K562 (cell line): ENCODE results near the gene KIAA2012. TPM values are rescaled to one million over a fixed set of nuclear protein-coding genes. Genes with fewer than 3 reads are reported as not detected.

ENCODE experiments used
- ATAC-seq: fragments of 200-7000 bp; cut with Tn5 transposase; 3 replicates; pipeline ENCODE4 v1.9.1; 2020; ENCODE audit warnings: moderate library complexity
- BruUV-seq: library from RNA; stranded (reverse); fragments of 400-500 nt; replicated peaks from 2 replicates; lab custom pipeline; 2021; lab: Mats Ljungman, UMichigan
- CTCF ChIA-PET: fragments of 300-600 bp; formaldehyde crosslinking; extraction: SDS; loops from one replicate; lab custom pipeline; 2021; ENCODE audit warnings: low intra/inter-chr PET ratio; lab: Yijun Ruan, JAX
- POLR2A ChIA-PET: fragments of 300-600, 350-650 bp; sonication (Branson Sonifier 250); formaldehyde crosslinking; extraction: SDS; loops from one replicate; lab custom pipeline; 2021; ENCODE audit warnings: antibody characterized with exemption, inconsistent platforms; lab: Yijun Ruan, JAX
- DNase-seq, 4 experiments: peaks; one replicate each; pipeline versions ENCODE4 v3.0.0 to v3.0.0-alpha.2; 2011 to 2018; ENCODE audit warnings: low spot score in 3 of 4, mixed read lengths in 3 of 4; ENCODE audit errors: extremely low read depth in 1 of 4
- FAIRE-seq: peaks from 2 replicates; lab custom pipeline; 2011; peaks lifted over from hg19 to GRCh38; lab: Jason Lieb, UNC
- H2AFZ ChIP-seq: 2 replicates; pipeline ENCODE4 v1.6.0; 2011; ENCODE audit warnings: low read depth, low read length, control low read depth, inconsistent platforms
- H3K27ac ChIP-seq: fragments of 200-600 bp; 3 replicates; pipeline ENCODE4 v1.8.0; 2011; ENCODE audit warnings: low read depth, mild to moderate bottlenecking, control low read depth, inconsistent platforms, low read length, moderate library complexity, mixed read lengths; ENCODE audit errors: extremely low read depth
- H3K27me3 ChIP-seq, 2 experiments: fragments of 300-600 bp in 1 of 2; 2 replicates in 1 of 2; 3 replicates in 1 of 2; pipeline versions ENCODE4 v1.6.0 to v1.8.0; 2011; ENCODE audit warnings: inconsistent platforms in 2 of 2, low read length in 2 of 2, mild to moderate bottlenecking in 1 of 2, mixed read lengths in 1 of 2, moderate library complexity in 1 of 2; ENCODE audit not compliant: control insufficient read depth in 2 of 2, insufficient read depth in 2 of 2
- H3K36me3 ChIP-seq: fragments of 300-600 bp; 3 replicates; pipeline ENCODE4 v1.8.0; 2011; ENCODE audit warnings: mild to moderate bottlenecking, low read length, inconsistent platforms; ENCODE audit not compliant: control insufficient read depth, insufficient read depth
- H3K4me1 ChIP-seq, 2 experiments: fragments of 200-600 bp in 1 of 2; replicated peaks in 1 of 2; 2 replicates in 1 of 2; 3 replicates in 1 of 2; pipeline versions ENCODE4 v1.5.1 to v1.8.0; 2011; ENCODE audit warnings: inconsistent platforms in 2 of 2, low read length in 2 of 2, mild to moderate bottlenecking in 1 of 2, mixed read lengths in 1 of 2, moderate library complexity in 1 of 2; ENCODE audit not compliant: control insufficient read depth in 2 of 2, insufficient read depth in 2 of 2
- H3K4me2 ChIP-seq: 2 replicates; pipeline ENCODE4 v1.6.1; 2011; ENCODE audit warnings: low read length, control low read depth, inconsistent platforms, mixed read lengths; ENCODE audit not compliant: insufficient read depth
- H3K4me3 ChIP-seq: fragments of 200-600 bp; sonication (generic), shearing (Covaris generic); 2 replicates; pipeline ENCODE4 v1.5.1; 2016; ENCODE audit warnings: control low read depth, inconsistent platforms
- H3K79me2 ChIP-seq: fragments of 200-600 bp; 3 replicates; pipeline ENCODE4 v1.8.0; 2011; ENCODE audit warnings: low read length, inconsistent platforms; ENCODE audit not compliant: control insufficient read depth, insufficient read depth
- H3K9ac ChIP-seq, 2 experiments: 2 replicates each; pipeline versions ENCODE4 v1.6.0 to v1.6.1; 2011; ENCODE audit warnings: low read depth in 2 of 2, low read length in 2 of 2, control low read depth in 1 of 2, inconsistent platforms in 1 of 2, mild to moderate bottlenecking in 1 of 2, mixed read lengths in 1 of 2; ENCODE audit not compliant: insufficient read depth in 1 of 2
- H3K9me1 ChIP-seq: one replicate; pipeline ENCODE4 v1.6.0; 2011; ENCODE audit warnings: inconsistent platforms, mild to moderate bottlenecking, low read length, moderate library complexity; ENCODE audit not compliant: control insufficient read depth, insufficient read depth
- H3K9me3 ChIP-seq: replicated peaks from 2 replicates; pipeline ENCODE4 v1.5.1; 2011; ENCODE audit warnings: low read depth, low read length, inconsistent platforms; ENCODE audit not compliant: control insufficient read depth, insufficient read depth
- H4K20me1 ChIP-seq: replicated peaks from 2 replicates; pipeline ENCODE4 v1.6.1; 2011; ENCODE audit warnings: low read length, inconsistent platforms, mixed read lengths; ENCODE audit not compliant: control insufficient read depth, insufficient read depth
- BCOR ChIP-seq: fragments of 450-650 bp; IDR thresholded peaks from 2 replicates; pipeline ENCODE4 v1.6.1; 2016
- BRD4 ChIP-seq: fragments of 200-600 bp; sonication (generic); IDR thresholded peaks from 2 replicates; pipeline ENCODE4 v1.6.1; 2017; ENCODE audit warnings: inconsistent platforms
- CCAR2 ChIP-seq: fragments of 200-400 bp; formaldehyde crosslinking; IDR thresholded peaks from 2 replicates; pipeline ENCODE4 v1.6.1; 2017; ENCODE audit warnings: mild to moderate bottlenecking, low read depth, low read length
- DIDO1 ChIP-seq: fragments of 450-650 bp; IDR thresholded peaks from 2 replicates; pipeline ENCODE4 v1.6.1; 2016; ENCODE audit warnings: low read depth, missing biosample characterization, missing genetic modification characterization
- ETV5 ChIP-seq: sonication (generic); formaldehyde crosslinking; IDR thresholded peaks from 2 replicates; pipeline ENCODE4 v1.4.0; 2020; ENCODE audit warnings: low read depth, mild to moderate bottlenecking, missing genetic modification reagents
- FOXK1 ChIP-seq: sonication (generic); formaldehyde crosslinking; IDR thresholded peaks from 2 replicates; pipeline ENCODE4 v1.8.0; 2022; ENCODE audit warnings: missing genetic modification reagents, mild to moderate bottlenecking, borderline replicate concordance
- JUN ChIP-seq, 2 experiments: sonication (generic) in 1 of 2; formaldehyde crosslinking in 1 of 2; IDR thresholded peaks; 2 replicates each; pipeline versions ENCODE4 v1.6.1 to v1.8.0; 2012 to 2022; ENCODE audit warnings: borderline replicate concordance in 2 of 2, mild to moderate bottlenecking in 2 of 2, improper control_type of control experiment in 1 of 2, low read depth in 1 of 2, low read length in 1 of 2, missing genetic modification reagents in 1 of 2
- MTA2 ChIP-seq: fragments of 450-650 bp; IDR thresholded peaks from 2 replicates; pipeline ENCODE4 v1.6.1; 2016; ENCODE audit warnings: low read depth
- MTF1 ChIP-seq: fragments of 250-450 bp; sonication (Bioruptor Pico); IDR thresholded peaks from 2 replicates; pipeline ENCODE4 v1.9.0; 2021; ENCODE audit warnings: moderate library complexity, mild to moderate bottlenecking, inconsistent platforms, borderline replicate concordance
- OTX1 ChIP-seq: fragments of 450-650 bp; formaldehyde crosslinking; IDR thresholded peaks from 2 replicates; pipeline ENCODE4 v1.4.0; 2022; ENCODE audit warnings: mild to moderate bottlenecking
- PHB ChIP-seq: fragments of 250-450 bp; sonication (Bioruptor Pico); IDR thresholded peaks from 2 replicates; pipeline ENCODE4 v1.5.0; 2021
- RBM22 ChIP-seq: fragments of 200-400 bp; formaldehyde crosslinking; IDR thresholded peaks from 2 replicates; pipeline ENCODE4 v1.6.1; 2018; ENCODE audit warnings: low read length, low read depth; ENCODE audit not compliant: poor library complexity, severe bottlenecking
- SMAD1 ChIP-seq: fragments of 150-350 bp; IDR thresholded peaks from 2 replicates; pipeline ENCODE4 v1.6.1; 2014; ENCODE audit warnings: low read length, low read depth; ENCODE audit not compliant: partially characterized antibody
- WGBS: fragments of 100-300 bp; shearing (Covaris generic); methylation state at CpG from one replicate; pipeline ENCODE4 v1.1.6; 2016; ENCODE audit warnings: low coverage, mixed read lengths; ENCODE audit not compliant: insufficient coverage; ENCODE audit errors: missing lambda C conversion rate; 5-methylcytosine and 5-hydroxymethylcytosine counted together
- in situ Hi-C: fragments of 300-500 bp; cut with MboI; formaldehyde crosslinking; loops from 4 replicates; pipeline ENCODE4 v1.15.0; 2018; ENCODE audit warnings: inconsistent platforms, mixed read lengths
- intact Hi-C: fragments of 100-400 bp; cut with micrococcal nuclease; formaldehyde crosslinking; loops from 2 replicates; pipeline ENCODE4 v1.14.2; 2022
- polyA plus RNA-seq, 8 experiments: library from polyadenylated mRNA; depleted of rRNA in 4 of 8; stranded (reverse) in 5 of 8; unstranded in 3 of 8; fragments of >200 nt; fragmentation: Nextera tagmentation in 2 of 8; fragmentation: Illumina TruSeq in 1 of 8; extraction: Ambion mirVana in 2 of 8; extraction: Trizol in 1 of 8; gene quantifications; 2 replicates each; pipeline versions ENCODE4 v1.2.1 to v1.2.3, GENCODE V29; 2011 to 2014; ENCODE audit warnings: inconsistent platforms in 1 of 8, missing spikeins in 1 of 8
- total RNA-seq, 7 experiments: library from RNA; depleted of rRNA in 6 of 7; stranded (reverse); fragments of >200 nt in 6 of 7; fragmentation: Illumina TruSeq in 2 of 7; extraction: Trizol in 2 of 7; gene quantifications; 2 replicates each; pipeline versions ENCODE4 v1.2.1 to v1.2.3, GENCODE V29; 2011 to 2021; ENCODE audit warnings: low replicate concordance in 1 of 7

Gene KIAA2012
- total and polyA plus RNA-seq, 9 of the 15 experiments (the other 6 are each of a cell fraction or from before 2014, with no cell fraction given): not detected

DNA sequence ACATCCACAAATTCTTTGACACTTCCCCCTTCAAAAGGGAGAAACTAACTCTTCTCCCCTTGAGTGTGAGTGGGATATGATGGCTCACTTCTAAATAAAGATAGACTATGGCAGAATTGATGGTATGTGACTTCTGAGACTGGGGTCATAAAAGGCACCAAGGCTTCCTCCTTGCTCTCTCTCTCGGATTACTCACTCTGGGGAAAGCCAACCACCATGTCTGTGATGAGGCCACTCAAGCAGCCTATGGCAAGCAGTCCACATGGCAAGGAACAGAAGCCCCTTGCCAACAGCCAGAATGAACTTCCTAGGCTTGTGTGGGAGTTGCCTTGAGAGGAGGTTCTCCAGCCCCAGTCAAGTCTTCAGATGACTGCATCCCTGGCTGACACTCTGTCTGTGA is 43.6 kb downstream of the KIAA2012 start (continued):
- TF ChIP-seq MTA2: no peak
- no peak for TF ChIP-seq CCAR2
- no peak for TF ChIP-seq ETV5 (CRISPR knock-in tag)
- TF ChIP-seq OTX1 (CRISPR knock-in tag): no peak

GRCh38 chr2:202118168-202118567 is 45.1 kb downstream of the KIAA2012 start:
- Histone ChIP-seq H3K4me1 (no peaks in the 10 kb centered on the region), H2AFZ (no peak overlapping the region), H3K9me3 (no peaks in the 10 kb centered on the region; the same call in none of the 2 replicates), H3K4me3 (no peak overlapping the region), H3K27me3 (peaks cover 0 to 5% of the 10 kb centered on the region in 2 experiments; a peak in 3 of 5 replicates)
- FAIRE-seq: no peak
- WGBS: 0% methylated on average over 1 of the region's 1 CpG
- POLR2A ChIA-PET: no interaction called here
- no peak for TF ChIP-seq RBM22
- no peak for TF ChIP-seq PHB (CRISPR knock-in tag)
- no peak for TF ChIP-seq SMAD1
- no peak for TF ChIP-seq BCOR
- no peak for TF ChIP-seq BRD4
- TF ChIP-seq JUN (IDR thresholded peaks at IDR 0.05; ENCODE audit: borderline replicate concordance, low read depth, low read length): no peak
- TF ChIP-seq JUN (CRISPR knock-in tag; IDR thresholded peaks at IDR 0.05; ENCODE audit: borderline replicate concordance): no peak
- no peak for TF ChIP-seq MTF1
- TF ChIP-seq FOXK1 (CRISPR knock-in tag): no peak
- no peak for TF ChIP-seq DIDO1 (tag)
- TF ChIP-seq, all 486 proteins: peak for 0
- CTCF ChIA-PET: no interaction called here
- Histone ChIP-seq H3K36me3 (no peaks in the 10 kb centered on the region), H3K27ac (no peak overlapping the region), H3K79me2 (no peaks in the 10 kb centered on the region), H4K20me1 (no peaks in the 10 kb centered on the region), H3K9ac (no peak overlapping the region), H3K9me1 (no peaks in the 10 kb centered on the region), H3K4me2 (no peak overlapping the region)
- intact Hi-C loops: no loop called here
- BruUV-seq: no TSS peak
- no peak for DNase-seq
- no peak for ATAC-seq
- in situ Hi-C loops: no loop called here
